ENCODE measurements around the gene DHX16.

The DHX16 gene

DNA sequence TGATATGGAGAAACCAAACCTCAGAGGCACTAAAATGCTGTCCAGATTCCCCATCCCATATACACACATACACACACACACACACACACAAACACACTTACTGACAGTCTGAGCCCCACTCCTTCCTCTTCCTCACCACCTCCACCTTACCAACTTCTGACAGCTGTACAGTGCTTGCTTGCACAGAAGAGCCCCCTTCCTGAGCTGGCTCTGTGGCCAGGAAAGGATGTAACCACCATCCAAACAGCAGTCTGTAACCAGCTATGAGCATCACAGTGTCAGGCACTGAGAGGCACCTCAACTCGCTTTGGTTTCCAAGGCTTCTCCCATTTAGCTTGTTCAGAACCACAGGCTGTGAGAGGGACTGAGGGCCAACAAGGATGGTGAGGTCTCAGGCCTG lies 31.8 kb downstream of the DHX16 start:
- no peak overlapping the region for H2AFZ ChIP-seq (ENCODE audit: insufficient read depth, low read length, poor library complexity)
- no peak overlapping the region for H3K4me2 ChIP-seq (ENCODE audit: low read length)
- no peak overlapping the region for H2BK5ac ChIP-seq (ENCODE audit: low read depth, low read length, poor library complexity)
- H3K4me3 ChIP-seq (ENCODE audit: low read depth, low read length) = no peak overlapping the region
- H3K4me1 ChIP-seq (ENCODE audit: control insufficient read depth in 1 of 2, insufficient read depth in 2 of 2, low read length in 2 of 2) = peaks cover 0 to 3% of the 10 kb centered on the region in 2 experiments
- H3K4ac ChIP-seq (ENCODE audit: low read depth, low read length) = no peak overlapping the region
- H4K12ac ChIP-seq (ENCODE audit: low read depth, low read length) = no peak overlapping the region
- no CpG with 5 or more reads among the region's 1 CpG for WGBS (ENCODE audit: extremely low coverage, insufficient coverage, insufficient read length)
- no peak overlapping the region for H3K27ac ChIP-seq (ENCODE audit: low read depth, low read length)
- no peak overlapping the region for H3K23ac ChIP-seq (ENCODE audit: low read length)
- H3K18ac ChIP-seq (ENCODE audit: low read length) = no peak overlapping the region
- no peak overlapping the region for H2BK12ac ChIP-seq (ENCODE audit: low read length)
- no peak overlapping the region for H4K8ac ChIP-seq (ENCODE audit: low read depth, low read length)
- no peaks in the 10 kb centered on the region for H3K79me2 ChIP-seq (ENCODE audit: control insufficient read depth, insufficient read depth, low read length, poor library complexity)
- no peak for DNase-seq
- H3K79me1 ChIP-seq (ENCODE audit: low read length) = no peaks in the 10 kb centered on the region
- no peak overlapping the region for H4K91ac ChIP-seq (ENCODE audit: low read depth, low read length)
- no peak overlapping the region for H3K14ac ChIP-seq (ENCODE audit: low read length)
- H3K9ac ChIP-seq (ENCODE audit: low read length) = no peak overlapping the region
- no peak overlapping the region for H2BK120ac ChIP-seq (ENCODE audit: insufficient read depth, low read length, poor library complexity)
- no peak overlapping the region for H2AK5ac ChIP-seq (ENCODE audit: low read length)
- H3K27me3 ChIP-seq (ENCODE audit: insufficient read depth, low read length) = no peaks in the 10 kb centered on the region
- H3K9me3 ChIP-seq (ENCODE audit: insufficient read depth, low read depth, low read length) = peaks cover 1% of the 10 kb centered on the region
- H3K36me3 ChIP-seq (ENCODE audit: control insufficient read depth in 1 of 2, insufficient read depth in 2 of 2, low read length in 2 of 2) = peaks cover 43 to 56% of the 10 kb centered on the region in 2 experiments

DNA sequence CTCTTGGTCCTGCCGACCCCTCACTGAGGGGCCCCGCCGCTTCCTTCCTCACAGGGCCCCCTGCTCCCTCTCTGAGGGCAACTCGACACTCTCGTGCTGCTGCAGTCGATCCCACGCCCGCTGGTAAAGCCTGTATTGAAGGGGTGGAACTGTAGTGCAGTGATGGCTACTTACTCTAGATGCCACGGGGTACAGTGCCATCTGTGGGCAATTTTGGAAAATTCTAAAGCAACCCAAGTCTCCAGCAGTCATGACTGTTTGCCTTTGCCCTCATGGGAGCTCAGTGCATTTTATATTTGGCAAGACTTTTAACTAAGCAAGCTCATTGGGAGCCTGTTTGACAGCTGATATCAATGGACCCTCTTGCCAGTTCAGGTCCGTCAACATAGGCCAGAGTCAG lies 32.3 kb downstream of the DHX16 start:
- H3K79me1 ChIP-seq (ENCODE audit: low read length) = no peaks in the 10 kb centered on the region
- H2BK12ac ChIP-seq (ENCODE audit: low read length) = no peak overlapping the region
- H3K9me3 ChIP-seq (ENCODE audit: insufficient read depth, low read depth, low read length) = peaks cover 1% of the 10 kb centered on the region
- H4K12ac ChIP-seq (ENCODE audit: low read depth, low read length) = no peak overlapping the region
- H4K91ac ChIP-seq (ENCODE audit: low read depth, low read length) = no peak overlapping the region
- H3K27me3 ChIP-seq (ENCODE audit: insufficient read depth, low read length) = no peaks in the 10 kb centered on the region
- H3K36me3 ChIP-seq (ENCODE audit: control insufficient read depth in 1 of 2, insufficient read depth in 2 of 2, low read length in 2 of 2) = peaks cover 43 to 54% of the 10 kb centered on the region in 2 experiments
- no peaks in the 10 kb centered on the region for H3K4me1 ChIP-seq (ENCODE audit: control insufficient read depth in 1 of 2, insufficient read depth in 2 of 2, low read length in 2 of 2)
- H3K23ac ChIP-seq (ENCODE audit: low read length) = no peak overlapping the region
- WGBS (ENCODE audit: extremely low coverage, insufficient coverage, insufficient read length) = no CpG with 5 or more reads among the region's 10 CpGs
- H3K18ac ChIP-seq (ENCODE audit: low read length) = no peak overlapping the region
- no peaks in the 10 kb centered on the region for H3K79me2 ChIP-seq (ENCODE audit: control insufficient read depth, insufficient read depth, low read length, poor library complexity)
- H3K4me3 ChIP-seq (ENCODE audit: low read depth, low read length) = no peak overlapping the region
- no peak overlapping the region for H3K9ac ChIP-seq (ENCODE audit: low read length)
- H2AFZ ChIP-seq (ENCODE audit: insufficient read depth, low read length, poor library complexity) = no peak overlapping the region
- H2BK120ac ChIP-seq (ENCODE audit: insufficient read depth, low read length, poor library complexity) = no peak overlapping the region
- no peak overlapping the region for H3K14ac ChIP-seq (ENCODE audit: low read length)
- no peak overlapping the region for H4K8ac ChIP-seq (ENCODE audit: low read depth, low read length)
- no peak overlapping the region for H3K4me2 ChIP-seq (ENCODE audit: low read length)
- H3K27ac ChIP-seq (ENCODE audit: low read depth, low read length) = no peak overlapping the region
- no peak overlapping the region for H3K4ac ChIP-seq (ENCODE audit: low read depth, low read length)
- no peak for DNase-seq
- no peak overlapping the region for H2BK5ac ChIP-seq (ENCODE audit: low read depth, low read length, poor library complexity)
- no peak overlapping the region for H2AK5ac ChIP-seq (ENCODE audit: low read length)

DNA sequence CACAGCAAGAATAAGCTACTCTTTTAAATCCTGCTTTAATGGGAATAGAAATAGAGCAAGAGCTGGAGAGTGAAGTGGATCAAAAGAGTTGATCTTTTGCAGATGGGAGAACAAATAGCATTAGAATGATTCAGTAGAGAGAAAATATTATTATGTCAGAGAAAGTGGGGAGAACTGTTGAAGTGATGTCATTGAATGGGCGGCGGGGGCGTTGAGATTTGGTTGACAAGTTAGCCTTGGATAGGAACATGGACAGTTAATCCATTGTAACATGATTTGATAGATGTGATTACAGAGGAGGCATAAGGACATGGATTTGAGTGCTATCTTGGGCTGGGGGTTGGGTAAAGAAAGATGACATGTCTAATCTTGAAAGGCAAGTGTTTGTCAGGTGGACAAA lies 37.0 kb downstream of the DHX16 start:
- Histone ChIP-seq H3K14ac (ENCODE audit: low read length) (no peak overlapping the region), H3K27ac (ENCODE audit: low read depth, low read length) (no peak overlapping the region), H2AFZ (ENCODE audit: insufficient read depth, low read length, poor library complexity) (no peak overlapping the region), H3K79me1 (ENCODE audit: low read length) (no peaks in the 10 kb centered on the region), H2BK5ac (ENCODE audit: low read depth, low read length, poor library complexity) (no peak overlapping the region), H3K9ac (ENCODE audit: low read length) (no peak overlapping the region), H3K79me2 (ENCODE audit: control insufficient read depth, insufficient read depth, low read length, poor library complexity) (no peaks in the 10 kb centered on the region), H2BK12ac (ENCODE audit: low read length) (no peak overlapping the region), H3K27me3 (ENCODE audit: insufficient read depth, low read length) (no peaks in the 10 kb centered on the region), H3K4ac (ENCODE audit: low read depth, low read length) (no peak overlapping the region), H3K4me2 (ENCODE audit: low read length) (no peak overlapping the region), H3K36me3 (ENCODE audit: control insufficient read depth in 1 of 2, insufficient read depth in 2 of 2, low read length in 2 of 2) (peaks cover 31 to 33% of the 10 kb centered on the region in 2 experiments), H3K9me3 (ENCODE audit: insufficient read depth, low read depth, low read length) (peaks cover 3% of the 10 kb centered on the region), H3K4me1 (ENCODE audit: control insufficient read depth in 1 of 2, insufficient read depth in 2 of 2, low read length in 2 of 2) (no peaks in the 10 kb centered on the region), H4K12ac (ENCODE audit: low read depth, low read length) (no peak overlapping the region), H4K91ac (ENCODE audit: low read depth, low read length) (no peak overlapping the region), H2BK120ac (ENCODE audit: insufficient read depth, low read length, poor library complexity) (no peak overlapping the region), H4K8ac (ENCODE audit: low read depth, low read length) (no peak overlapping the region), H3K23ac (ENCODE audit: low read length) (no peak overlapping the region), H3K18ac (ENCODE audit: low read length) (no peak overlapping the region), H3K4me3 (ENCODE audit: low read depth, low read length) (no peak overlapping the region), H2AK5ac (ENCODE audit: low read length) (no peak overlapping the region)
- WGBS (ENCODE audit: extremely low coverage, insufficient coverage, insufficient read length) = no CpG with 5 or more reads among the region's 3 CpGs
- no peak for DNase-seq

DNA sequence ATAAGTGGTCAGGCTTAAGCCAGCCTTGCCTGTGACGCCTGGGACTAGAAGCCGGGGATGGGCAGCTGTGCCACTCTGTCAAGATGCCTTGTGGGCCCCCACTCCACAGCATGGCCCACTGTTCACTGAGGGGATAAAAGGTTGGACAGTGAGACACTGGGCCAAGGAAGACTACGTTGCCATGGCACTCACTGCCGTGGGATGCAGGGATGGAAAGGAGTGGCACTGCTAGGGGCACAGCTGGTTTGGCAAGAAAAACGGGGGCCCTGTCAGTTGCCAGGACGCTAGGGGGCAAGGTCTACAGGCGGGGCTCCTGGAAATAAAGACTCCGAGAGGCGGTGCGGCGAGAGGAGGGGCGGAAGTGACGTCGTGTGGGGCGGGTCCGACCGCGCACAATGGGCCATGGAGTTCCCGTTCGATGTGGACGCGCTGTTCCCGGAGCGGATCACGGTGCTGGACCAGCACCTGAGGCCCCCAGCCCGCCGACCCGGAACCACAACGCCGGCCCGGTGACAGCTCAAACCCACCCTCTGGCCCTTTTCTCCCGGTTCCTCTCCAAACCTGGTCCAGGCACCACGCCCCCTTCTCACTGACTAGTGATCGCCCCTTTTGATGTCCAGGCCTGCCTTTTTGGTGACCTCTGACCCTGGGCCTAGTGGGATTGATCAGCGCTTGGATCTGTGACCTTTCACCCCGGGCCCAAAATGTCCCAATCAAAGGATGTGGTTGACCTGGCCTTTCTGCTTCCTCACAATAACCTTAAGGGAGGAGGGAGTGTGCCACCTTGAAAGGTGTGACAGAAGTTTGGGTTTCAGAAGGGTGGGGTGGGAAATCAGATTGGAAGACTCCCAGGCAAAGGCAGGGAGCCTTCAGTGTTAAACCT lies 46.1 kb downstream of the DHX16 start, which contains the start of gene ATAT1:
Gene ATAT1 (plus strand): TSS at position 391 of the 883 bp plus-strand sequence.
- Histone ChIP-seq H3K79me2 (ENCODE audit: control insufficient read depth, insufficient read depth, low read length, poor library complexity) (peaks cover 5% of the 10 kb centered on the region), H4K8ac (ENCODE audit: low read depth, low read length) (peak within 1 kb of the TSS; percentile 95), H2BK12ac (ENCODE audit: low read length) (no peak within 1 kb of the TSS), H3K4me2 (ENCODE audit: low read length) (peak within 1 kb of the TSS; percentile 74), H3K9ac (ENCODE audit: low read length) (peak within 1 kb of the TSS; percentile 57), H3K23ac (ENCODE audit: low read length) (no peak within 1 kb of the TSS), H3K27ac (ENCODE audit: low read depth, low read length) (peak within 1 kb of the TSS; percentile 58), H2AFZ (ENCODE audit: insufficient read depth, low read length, poor library complexity) (peak within 1 kb of the TSS; percentile 83), H2BK120ac (ENCODE audit: insufficient read depth, low read length, poor library complexity) (peak within 1 kb of the TSS; percentile 51), H3K14ac (ENCODE audit: low read length) (peak within 1 kb of the TSS; percentile 94), H2BK5ac (ENCODE audit: low read depth, low read length, poor library complexity) (peak within 1 kb of the TSS; percentile 29), H3K4me1 (ENCODE audit: control insufficient read depth in 1 of 2, insufficient read depth in 2 of 2, low read length in 2 of 2) (peaks cover 6 to 11% of the 10 kb centered on the region in 2 experiments), H3K4ac (ENCODE audit: low read depth, low read length) (peak within 1 kb of the TSS; percentile 65), H3K36me3 (ENCODE audit: control insufficient read depth in 1 of 2, insufficient read depth in 2 of 2, low read length in 2 of 2) (peaks cover 48% of the 10 kb centered on the region in 2 experiments), H4K91ac (ENCODE audit: low read depth, low read length) (peak within 1 kb of the TSS; percentile 90), H3K18ac (ENCODE audit: low read length) (peak within 1 kb of the TSS; percentile 86), H3K4me3 (ENCODE audit: low read depth, low read length) (peak within 1 kb of the TSS; percentile 78), H2AK5ac (ENCODE audit: low read length) (peak within 1 kb of the TSS; percentile 78), H4K12ac (ENCODE audit: low read depth, low read length) (peak within 1 kb of the TSS; percentile 97), H3K27me3 (ENCODE audit: insufficient read depth, low read length) (no peaks in the 10 kb centered on the region), H3K79me1 (ENCODE audit: low read length) (peaks cover 6% of the 10 kb centered on the region), H3K9me3 (ENCODE audit: insufficient read depth, low read depth, low read length) (no peaks in the 10 kb centered on the region)
- peak; percentile 72 to 86 for DNase-seq
- WGBS (ENCODE audit: extremely low coverage, insufficient coverage, insufficient read length) = no CpG with 5 or more reads among the region's 36 CpGs

Measured in trophoblast cell (in vitro differentiated cells and primary cell).